ENCODE measurements around the gene NDUFAF4.
A peak's percentile ranks its signal among the peaks of the same experiment; 100 is the strongest.

Gene NDUFAF4

DNA sequence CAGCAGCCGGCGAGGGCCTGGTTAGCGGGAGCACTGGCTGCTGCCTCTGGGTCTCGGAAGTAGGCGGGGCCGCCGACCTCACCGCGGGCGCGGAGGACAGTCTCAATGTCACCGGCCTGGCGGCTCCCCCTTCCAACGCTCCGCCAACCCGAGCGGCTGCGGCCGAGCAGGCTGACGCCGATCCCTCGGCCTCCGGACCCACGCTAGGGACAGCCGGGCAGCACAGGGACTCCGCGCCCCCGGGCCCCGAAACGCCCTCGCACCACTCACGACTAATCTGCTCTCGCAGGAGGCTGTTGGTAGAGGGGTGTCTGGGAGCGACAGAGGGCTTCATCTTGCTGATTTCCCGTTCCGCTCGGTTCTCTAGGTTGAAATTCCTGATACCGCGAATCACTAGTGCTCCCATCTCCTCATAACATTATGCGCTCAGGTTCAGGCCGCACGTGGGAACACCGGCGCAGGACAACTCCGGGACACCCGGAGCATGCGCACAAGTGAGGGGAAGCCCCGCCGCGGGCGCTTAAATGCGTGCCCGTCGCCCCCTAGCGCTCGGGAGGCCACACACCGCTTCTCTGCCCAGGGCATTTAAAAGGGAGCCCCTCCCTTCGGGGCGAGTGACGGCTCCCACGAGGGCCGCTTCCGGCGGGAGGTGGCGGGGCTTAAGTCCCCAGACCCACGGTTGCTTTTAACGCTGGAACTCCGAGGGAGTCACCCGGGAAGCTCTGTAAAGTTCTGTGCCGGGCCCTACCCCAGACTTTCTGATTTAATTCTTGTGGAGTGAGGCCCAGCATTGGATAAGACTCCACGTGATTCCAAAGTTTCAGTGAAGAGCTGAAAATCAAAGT lies at the start of gene NDUFAF4:
NDUFAF4 (minus strand) TSS at position 496 of the 845 bp plus-strand sequence; CDS start at position 406, 90 bp downstream.
- DNase-seq = peak; percentile 97

DNA sequence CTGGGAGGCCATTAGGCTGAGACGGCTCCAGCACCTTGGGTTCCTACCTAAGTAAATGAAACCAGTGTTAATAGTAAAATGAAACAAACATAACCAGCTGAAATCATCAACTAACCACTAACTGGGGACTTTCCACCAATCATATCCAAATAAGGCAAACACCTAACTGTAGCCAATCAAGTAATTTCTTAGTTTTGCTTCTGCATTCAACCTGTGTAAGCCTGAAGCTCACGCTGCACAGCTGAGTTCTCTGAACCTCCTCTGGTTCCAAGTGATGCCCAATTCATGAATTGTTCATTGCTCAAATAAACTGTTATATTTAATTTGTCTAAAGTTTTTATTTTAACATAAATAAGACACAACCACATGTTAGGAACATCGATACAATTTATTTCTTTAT lies 49.4 kb upstream of the NDUFAF4 start:
- DNase-seq = no peak

DNA sequence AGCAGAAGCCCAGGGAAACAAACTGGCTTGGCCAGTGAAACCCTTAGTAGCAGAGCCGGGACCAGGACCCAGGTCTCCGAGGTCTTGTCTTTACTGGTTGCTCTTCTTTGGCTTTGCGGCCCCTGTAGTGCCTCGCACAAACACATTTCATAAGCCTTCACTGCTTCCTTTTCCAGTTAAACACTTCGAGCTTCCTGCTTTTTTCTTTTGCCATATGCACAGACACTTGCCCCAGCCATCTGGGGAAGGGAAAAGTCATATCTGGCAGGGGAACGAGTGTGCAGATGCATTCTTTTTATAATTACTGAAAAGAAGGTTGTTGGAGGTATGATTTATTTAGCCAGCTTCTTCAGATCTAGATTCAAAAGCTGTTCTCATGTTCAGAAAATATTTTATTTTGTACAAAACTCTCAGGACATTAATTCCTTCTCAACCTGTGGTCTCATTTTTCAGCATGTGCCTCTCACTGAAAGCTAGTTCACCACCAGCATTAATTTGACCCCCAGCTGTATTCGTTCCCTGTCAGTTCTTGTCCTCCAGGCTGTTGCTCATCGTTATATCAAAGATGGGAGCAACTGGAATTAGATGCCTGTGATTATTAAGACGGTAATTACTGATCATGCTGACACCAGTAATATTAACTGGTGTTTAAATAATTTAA lies 46.0 kb upstream of the NDUFAF4 start:
- no peak for DNase-seq

DNA sequence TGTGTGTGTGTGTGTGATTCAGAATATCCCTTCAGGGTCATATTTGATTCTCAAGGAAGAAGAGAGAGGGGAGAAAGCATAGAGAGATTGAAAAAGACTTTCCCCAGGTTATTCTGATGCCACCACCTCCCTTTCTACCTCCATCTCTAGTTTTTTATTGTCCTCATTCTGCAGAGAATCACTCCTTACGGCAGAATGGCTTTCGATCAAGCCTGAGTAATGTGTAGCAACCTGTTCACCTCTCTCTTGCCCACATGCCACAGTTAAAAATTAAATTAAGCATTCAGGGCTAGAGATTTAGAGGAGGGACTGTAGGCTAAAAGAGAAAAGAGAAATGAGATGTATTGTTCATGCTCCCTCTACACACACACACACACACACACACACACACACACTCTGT lies 45.0 kb upstream of the NDUFAF4 start:
- DNase-seq = no peak

DNA sequence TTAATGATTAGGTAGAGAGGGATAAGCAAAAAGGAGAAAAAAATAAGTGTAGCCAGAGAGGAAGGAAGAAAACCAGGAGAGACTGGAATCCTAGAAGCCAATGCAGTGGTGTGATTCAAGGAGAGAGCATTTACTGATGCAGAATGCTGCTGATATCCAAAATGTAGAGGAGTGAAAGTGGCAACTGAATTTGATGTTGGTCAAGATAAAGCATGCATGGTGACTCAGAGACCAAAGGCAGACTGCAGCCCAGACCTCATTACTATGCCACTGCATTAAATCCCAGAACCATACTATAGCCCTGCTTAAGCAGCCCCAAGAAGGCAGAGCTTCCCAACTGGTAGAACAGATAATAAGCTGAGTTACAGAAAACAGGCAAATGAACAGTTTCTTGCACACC lies 42.6 kb upstream of the NDUFAF4 start:
- DNase-seq = no peak

DNA sequence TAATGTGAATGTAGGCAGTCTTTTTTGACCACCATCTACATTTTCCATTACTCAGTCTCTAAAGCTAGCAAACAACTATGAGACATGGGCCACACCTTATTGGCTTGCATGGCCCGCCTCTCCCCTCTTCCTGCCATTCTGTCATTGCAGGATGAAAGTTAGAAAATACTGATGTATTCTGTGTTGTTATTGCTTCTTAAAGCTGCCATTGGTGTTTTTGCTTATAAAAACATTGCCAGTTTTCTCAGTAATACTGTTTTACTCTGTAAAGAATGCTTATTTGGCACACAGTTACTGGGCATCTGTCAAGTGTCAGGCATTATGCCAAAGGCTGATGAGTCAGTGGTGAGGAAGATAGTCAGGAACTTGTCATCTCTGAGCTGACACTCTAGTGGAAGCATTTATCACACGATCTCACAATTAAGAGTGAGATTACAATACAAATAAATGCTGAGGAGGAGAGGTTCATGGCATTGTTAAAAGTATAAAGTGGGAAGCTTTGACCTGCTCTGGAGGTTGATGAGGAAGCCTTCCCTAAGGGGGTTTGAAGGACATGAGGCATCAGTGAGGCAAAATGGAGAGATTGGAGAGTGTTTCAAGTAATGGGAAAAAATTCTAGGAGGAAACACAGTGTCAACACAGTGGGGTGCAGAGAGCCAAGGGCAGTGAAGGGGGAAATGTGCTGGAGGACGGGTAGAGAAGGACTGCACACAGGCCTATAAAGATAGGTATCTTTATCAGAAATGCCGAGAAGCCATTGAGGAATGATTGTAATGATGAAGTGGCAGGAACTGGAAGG lies 41.5 kb upstream of the NDUFAF4 start:
- DNase-seq = peak; percentile 17

DNA sequence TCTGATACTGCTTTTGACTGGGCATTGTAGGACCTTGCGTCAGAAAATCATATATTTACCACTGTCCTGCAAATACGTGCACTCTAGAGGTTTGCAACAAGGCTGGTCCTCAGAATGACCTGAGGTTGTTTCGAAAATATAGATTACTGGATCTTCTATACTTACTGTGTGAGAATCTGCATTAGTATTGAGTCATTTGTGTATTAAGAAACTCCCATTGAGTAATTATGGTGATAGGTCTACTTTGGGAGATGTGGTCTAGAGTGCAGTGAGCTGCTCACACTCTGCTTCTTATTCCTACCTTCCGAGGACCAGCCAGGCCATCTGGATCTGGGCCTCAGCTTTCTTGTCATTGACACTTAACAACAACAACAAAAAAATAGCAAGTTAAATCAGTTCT lies 36.4 kb upstream of the NDUFAF4 start:
- no peak for DNase-seq

DNA sequence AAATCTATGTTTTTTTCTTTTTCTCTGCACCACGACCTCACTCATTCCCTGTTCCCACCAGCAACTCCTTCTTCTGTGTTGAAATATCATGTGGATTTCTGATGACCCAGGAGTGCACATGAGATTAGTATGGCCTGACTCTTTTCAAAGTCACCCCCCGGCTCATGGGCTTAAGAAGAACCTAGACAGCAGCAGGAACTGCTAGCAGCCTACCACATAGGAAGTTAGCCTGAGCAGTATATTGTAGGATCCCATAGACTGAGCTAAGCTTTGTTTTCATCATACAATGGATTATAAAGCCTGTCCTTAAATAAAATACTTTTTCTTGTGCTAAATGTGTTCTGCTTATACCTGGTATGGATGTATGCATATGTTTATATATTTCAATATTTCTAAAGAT lies 33.5 kb upstream of the NDUFAF4 start:
- no peak for DNase-seq

DNA sequence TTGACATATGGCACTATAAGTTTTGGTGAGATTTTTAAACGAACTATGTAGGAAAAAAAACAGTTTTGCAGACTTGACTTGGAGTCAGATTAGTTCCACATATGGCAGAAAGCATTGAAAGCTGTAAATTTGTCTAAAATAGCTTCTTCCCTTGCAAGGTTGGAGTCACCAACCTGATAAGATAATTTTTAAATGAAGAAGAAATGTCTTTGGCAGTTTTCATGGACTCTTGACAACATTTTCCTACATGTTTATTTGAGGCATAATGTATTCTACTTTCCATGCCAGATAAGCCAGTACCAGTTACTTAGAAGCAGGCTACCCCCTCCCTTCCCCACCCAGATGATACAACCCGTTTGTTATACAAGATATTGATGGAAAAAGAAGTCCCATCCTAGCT lies 32.0 kb upstream of the NDUFAF4 start:
- DNase-seq = no peak

DNA sequence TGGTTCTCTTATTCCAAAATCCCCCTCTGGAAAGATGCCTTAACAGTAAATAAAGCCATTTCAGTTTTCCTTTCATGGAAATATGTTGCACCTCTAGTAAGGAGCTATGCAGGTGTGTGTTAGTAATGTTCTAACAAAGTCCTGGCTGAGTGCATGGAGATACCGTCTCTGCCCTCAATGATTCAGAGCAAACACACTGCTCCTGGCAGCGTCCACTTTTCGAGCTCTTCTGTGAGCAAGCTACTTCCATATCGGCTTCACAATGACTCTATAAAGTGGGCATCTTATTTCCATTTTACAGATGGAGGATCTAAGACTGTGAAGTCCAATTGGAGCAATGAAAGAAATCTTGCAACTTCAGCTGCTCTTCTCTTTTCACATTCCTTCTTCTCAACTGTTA lies 30.0 kb upstream of the NDUFAF4 start:
- no peak for DNase-seq

DNA sequence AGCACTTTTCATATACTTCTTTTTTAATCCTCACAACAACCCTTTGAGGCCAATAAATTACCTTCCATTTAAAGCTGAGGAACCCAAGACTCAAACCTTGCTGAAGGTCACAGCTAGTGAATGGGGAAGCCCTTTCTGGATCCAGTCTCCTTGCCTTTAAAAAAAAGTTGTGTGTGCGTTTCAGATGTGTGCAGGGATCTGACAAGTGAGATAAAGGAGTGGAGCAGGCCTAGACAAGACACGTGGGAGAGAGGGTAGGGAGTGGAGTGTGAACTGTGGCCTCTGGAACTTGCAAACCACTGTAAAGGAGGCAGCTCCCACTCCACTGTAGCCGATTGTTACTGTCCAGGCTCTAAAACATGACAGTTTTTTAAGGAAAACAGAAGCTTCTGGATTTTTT lies 28.7 kb upstream of the NDUFAF4 start:
- DNase-seq = no peak

DNA sequence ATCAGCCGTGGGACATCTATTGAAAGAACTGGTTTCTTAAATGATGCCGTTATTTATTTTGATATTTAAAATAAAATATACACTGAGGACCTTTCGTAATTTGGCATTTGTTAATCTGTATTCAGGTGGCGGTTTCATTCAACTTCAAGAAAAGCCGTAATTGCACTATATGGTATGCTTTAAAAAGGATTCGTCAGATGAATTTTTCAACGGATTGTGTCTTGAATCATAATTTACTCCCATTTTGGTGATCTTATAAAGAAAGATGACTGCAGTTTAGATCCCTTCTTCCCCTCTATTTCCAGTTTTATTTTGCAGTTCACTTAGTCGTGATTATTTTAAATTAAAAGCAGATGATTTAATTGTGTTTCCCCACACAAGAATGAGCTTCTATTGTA lies 27.6 kb upstream of the NDUFAF4 start:
- no peak for DNase-seq

DNA sequence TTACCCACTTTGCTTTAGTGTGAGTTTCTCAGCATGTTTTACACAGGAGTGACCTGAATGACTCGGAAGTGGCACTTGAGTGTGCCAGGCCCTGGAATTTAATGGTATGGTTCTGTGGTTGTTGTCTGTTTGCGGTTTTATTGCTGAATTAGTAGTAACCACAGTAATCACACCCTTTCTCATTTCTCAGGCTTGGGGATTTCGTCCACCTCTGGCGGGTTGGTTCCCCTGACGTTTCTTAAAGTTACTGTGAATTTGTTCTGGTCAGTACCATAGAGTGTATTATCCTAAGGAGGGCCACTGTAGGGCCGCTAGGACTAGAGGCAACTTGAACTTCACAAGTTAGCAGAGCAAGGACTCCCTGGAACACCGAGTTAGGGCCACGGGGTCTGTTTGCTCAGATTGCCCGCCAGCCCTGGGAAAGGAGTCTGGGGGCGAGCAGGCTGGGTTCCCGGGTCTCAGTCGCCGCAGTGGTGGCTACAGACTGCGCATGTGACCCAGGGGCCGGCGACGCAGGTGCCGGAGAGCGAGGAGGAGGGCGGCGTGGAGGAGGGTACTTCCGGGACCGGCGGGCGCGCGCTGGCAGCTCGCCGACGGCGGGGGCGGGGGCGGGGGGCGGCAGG lies 26.3 kb upstream of the NDUFAF4 start:
- DNase-seq = no peak

DNA sequence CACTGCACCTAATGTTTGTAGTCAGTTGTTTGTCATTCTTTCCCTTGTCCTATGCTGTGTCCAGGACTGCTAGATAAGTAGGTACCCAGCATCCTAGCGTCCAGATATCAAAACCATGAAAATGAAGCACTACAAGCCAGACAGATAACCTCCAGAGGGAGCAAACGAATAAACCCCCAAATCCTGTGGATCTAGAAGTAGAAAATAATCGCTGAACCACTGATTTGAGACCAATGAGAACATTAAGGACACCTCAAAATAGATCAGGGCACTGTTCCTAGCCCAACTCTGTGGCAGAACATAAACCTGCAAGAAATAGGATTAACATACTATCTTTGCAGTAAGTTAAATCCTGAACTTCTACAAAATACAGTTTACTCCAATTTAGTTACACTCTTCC lies 25.7 kb upstream of the NDUFAF4 start:
- DNase-seq = no peak

DNA sequence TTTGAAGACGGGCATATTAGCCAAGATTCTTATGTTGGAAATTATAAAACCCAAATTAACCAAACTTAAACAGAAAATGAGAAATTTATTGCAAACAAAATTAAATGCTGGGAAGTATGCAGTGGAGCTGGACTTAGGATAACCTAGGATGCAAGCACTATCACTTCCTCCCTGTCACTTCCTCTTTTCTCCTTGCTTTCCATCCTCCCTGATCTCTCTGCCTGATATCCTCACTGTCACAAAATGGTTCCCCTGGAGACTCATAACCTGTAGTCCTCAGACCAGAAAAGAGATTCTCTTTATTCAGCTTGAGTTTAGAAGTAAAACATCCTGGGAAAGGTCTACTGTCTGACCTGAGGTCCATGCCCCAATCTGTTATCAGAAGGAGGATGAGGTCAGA lies 19.4 kb upstream of the NDUFAF4 start:
- no peak for DNase-seq

DNA sequence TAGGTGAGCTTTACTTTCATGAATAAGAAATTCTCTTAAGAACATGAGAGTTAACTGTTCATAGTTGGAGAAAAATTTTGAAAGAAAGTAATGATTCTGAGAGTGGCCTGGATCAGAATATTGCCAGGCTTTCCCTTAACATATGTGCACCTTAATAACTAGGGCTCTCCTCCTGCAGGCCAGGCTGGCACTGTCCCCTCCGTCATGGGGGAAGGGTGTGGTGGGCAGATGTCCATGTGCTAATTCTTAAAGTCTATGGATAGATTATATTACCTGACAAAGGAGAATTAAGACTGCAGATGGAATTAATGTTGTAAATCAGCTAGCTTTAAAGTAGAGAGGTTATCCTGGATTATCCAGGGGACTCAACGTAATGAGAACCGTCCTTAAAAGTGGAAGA lies 15.9 kb upstream of the NDUFAF4 start:
- no peak for DNase-seq

DNA sequence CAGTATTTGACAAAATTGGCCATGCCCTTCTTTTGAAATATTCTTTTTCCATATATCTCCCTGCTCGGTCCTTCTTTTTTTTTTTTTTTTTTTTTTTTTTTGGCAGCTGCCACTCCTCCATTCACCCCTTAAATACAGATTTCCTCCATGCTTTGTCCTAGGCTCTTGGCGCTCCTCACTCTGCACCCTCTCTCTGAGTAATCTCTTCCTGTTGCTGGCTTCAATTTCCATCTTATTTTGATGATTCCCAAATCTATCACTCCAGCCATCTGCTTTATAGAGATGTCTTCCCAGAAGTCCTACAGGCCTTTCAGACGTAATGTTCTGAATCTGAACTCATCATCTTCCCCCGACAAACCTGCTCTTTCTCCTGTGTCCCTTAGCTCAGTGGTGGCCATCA lies 14.1 kb upstream of the NDUFAF4 start:
- DNase-seq = no peak

DNA sequence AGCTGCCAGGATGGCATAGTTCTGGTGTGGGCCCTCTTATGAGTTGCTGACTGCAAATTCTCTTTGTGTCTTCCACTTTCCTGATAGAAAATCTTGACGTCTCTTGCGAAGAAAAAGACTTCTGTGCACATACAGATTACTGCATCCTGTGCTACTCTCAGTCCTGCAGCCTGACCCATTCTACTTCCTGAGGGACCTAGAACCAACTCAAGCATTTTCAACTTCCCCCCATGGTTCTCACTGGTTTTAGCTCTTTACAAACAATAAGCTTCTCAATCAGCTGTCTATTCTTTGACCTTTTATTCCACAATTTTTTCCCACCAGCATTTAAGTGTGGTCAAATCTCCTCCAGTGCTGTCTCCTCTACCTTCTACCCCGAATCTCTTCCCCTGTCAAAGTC lies 13.5 kb upstream of the NDUFAF4 start:
- no peak for DNase-seq

DNA sequence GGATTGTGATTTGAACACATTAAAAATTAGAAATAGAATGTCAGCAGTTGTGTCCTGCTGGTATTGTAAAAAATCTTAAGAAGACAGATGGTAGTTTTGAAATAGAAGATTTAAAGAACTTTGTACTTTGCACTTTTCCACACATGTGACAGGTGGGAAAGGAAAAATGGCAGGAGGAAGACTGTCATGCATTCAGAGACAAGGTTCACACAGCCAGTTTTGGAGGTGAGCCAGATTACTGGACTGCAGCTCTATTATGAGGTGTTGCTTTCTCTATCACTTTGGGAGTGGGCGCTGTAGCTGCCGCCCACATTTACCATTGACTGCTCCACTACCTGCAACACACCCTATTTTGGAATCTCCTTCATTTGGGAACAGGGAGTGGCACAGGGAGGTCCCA lies 12.1 kb upstream of the NDUFAF4 start:
- DNase-seq = no peak

DNA sequence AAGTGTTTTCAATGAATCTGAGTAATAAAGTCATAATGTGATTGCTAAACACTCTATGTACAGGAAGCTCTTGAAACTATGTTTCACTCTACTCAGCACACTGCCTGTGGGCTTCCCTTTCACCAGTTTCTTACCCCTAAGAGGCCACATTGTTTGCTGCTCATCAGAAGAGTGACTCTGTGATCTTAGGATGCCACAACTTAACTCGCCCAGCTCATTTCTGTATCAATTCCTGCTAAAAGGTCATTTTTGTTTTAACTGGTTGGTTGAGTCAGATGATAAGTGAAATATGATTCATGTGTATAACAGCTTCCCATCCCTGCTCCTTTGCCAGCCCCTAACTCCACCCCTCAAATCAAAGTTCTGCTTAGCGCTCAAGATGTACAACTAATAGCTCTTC lies 9.8 kb upstream of the NDUFAF4 start:
- DNase-seq = peak; percentile 51

DNA sequence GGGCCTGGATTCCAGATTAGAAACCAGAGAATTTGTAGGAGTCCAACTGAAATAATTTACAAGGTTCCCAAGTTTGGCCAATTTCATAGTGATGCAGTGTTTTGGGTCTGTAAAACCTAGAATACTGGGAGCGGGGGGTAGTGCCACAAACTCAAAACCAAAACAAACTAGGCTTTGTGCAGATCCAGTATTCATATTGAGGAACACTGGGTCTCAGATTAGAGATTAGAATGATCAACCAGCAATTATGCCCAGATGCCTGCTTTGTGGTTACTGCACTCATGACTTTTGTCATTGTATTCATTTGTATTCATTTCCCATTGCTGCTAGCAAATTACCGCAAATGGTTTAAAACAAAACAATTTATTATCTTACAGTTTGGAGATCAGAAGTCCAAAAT lies 3.2 kb upstream of the NDUFAF4 start:
- no peak for DNase-seq

DNA sequence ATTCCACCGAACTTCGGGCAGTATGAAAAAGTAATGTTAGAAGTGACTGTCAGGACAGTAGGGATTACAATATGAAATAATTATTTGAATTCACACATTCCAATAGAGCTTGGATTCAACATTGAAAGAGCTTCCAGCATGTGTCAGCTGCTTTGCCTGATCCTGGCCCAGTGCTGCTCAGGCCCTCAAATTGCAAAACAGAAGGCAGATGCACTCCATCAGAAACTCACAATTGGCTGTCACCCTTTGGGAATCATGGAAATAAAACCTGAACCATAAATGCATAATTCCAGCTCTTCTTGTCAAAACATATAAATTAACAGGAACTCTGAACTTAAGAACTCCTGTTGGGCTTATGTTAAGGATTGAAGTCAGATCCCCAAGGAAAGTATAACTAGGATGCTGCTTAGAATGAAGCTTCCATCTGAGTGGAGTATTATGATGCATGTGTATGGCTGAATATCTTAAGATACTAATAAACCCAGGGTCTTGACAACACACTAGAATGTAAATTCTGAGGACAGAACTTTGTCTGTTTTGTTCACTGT lies 1.8 kb upstream of the NDUFAF4 start:
- DNase-seq = no peak

DNA sequence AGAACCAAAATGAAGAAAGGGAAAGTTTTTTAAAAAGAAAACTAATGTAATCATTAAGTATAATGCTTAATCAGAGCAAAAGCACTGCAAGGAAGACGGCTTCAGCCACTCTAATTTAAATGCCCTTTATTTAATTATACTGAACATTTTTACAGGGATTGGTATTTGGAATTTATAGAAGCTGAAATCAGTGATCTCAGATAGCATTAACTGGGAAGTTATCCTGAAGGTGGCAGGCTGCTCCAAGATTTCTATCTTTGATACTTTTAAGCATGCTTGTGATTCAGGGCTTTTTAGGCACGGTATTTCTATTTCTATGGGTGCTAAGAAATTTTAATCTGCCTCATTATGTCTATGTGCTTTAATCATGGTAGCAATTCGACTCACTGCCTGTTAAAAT lies 1.3 kb upstream of the NDUFAF4 start:
- DNase-seq = no peak
